HCT116 (cell line): ENCODE results near the gene TRPC6. TPM values are rescaled to one million over a fixed set of nuclear protein-coding genes. Genes with fewer than 3 reads are reported as not detected.

Source experiments
- ATAC-seq: fragments of 200-7000 bp; cut with Tn5 transposase; 2 replicates; pipeline ENCODE4 v1.9.1; 2020; ENCODE audit warnings: mild to moderate bottlenecking, moderate library complexity
- BruUV-seq: library from RNA; stranded (reverse); fragments of 400-500 nt; replicated peaks from 2 replicates; lab custom pipeline; 2021; lab: Mats Ljungman, UMichigan
- CTCF ChIA-PET: fragments of 300-600 bp; sonication (Branson Sonifier 250); formaldehyde crosslinking; loops from one replicate; lab custom pipeline; 2021; ENCODE audit warnings: antibody characterized with exemption; lab: Charles Lee
- POLR2A ChIA-PET: fragments of 300-600, 350-600 bp; sonication (Branson Sonifier 250); formaldehyde crosslinking; loops from one replicate; lab custom pipeline; 2021; ENCODE audit warnings: antibody characterized with exemption; lab: Charles Lee
- RAD21 ChIA-PET, 2 experiments: fragments of 300-600 bp; sonication (Branson Sonifier 250); formaldehyde crosslinking; loops; one replicate each; lab custom pipeline; 2023; ENCODE audit warnings: low total read pairs in 2 of 2; ENCODE audit not compliant: uncharacterized antibody in 2 of 2, unreplicated experiment in 2 of 2, low non-redundant PET in 1 of 2; lab: Charles Lee
- DNase-seq: peaks from one replicate; pipeline ENCODE4 v3.0.0-alpha.2; 2010; ENCODE audit warnings: low read depth, low spot score
- H2AFZ ChIP-seq: fragments of 200-600 bp; shearing (Covaris generic), sonication (generic); 2 replicates; pipeline ENCODE4 v1.6.1; 2017; ENCODE audit warnings: low read depth, mixed run types, mixed read lengths, antibody characterized with exemption, low read length; ENCODE audit not compliant: poor library complexity, severe bottlenecking
- H3K27ac ChIP-seq: 2 replicates; pipeline ENCODE4 v1.5.1; 2012; ENCODE audit warnings: low read depth, low read length
- H3K27me3 ChIP-seq: fragments of 200-600 bp; sonication (generic); 2 replicates; pipeline ENCODE4 v1.6.1; 2016; ENCODE audit warnings: mixed run types, low read length, mixed read lengths; ENCODE audit not compliant: insufficient read depth
- H3K36me3 ChIP-seq, 2 experiments: fragments of 200-500 bp in 1 of 2; fragments of 200-600 bp in 1 of 2; sonication (Bioruptor generic) in 1 of 2; sonication (generic) in 1 of 2; 2 replicates each; pipeline versions ENCODE4 v1.5.1 to v1.6.1; 2014 to 2016; ENCODE audit warnings: low read length in 2 of 2, inconsistent platforms in 1 of 2, mixed read lengths in 1 of 2, mixed run types in 1 of 2; ENCODE audit not compliant: insufficient read depth in 2 of 2, control insufficient read depth in 1 of 2
- H3K4me1 ChIP-seq, 2 experiments: fragments of 200-600 bp in 1 of 2; sonication (generic) in 1 of 2; 2 replicates each; pipeline versions ENCODE4 v1.5.1 to v1.6.1; 2012 to 2017; ENCODE audit warnings: low read length in 2 of 2, inconsistent platforms in 1 of 2, mild to moderate bottlenecking in 1 of 2, mixed read lengths in 1 of 2, mixed run types in 1 of 2, moderate library complexity in 1 of 2; ENCODE audit not compliant: insufficient read depth in 2 of 2, control insufficient read depth in 1 of 2
- H3K4me2 ChIP-seq: fragments of 200-600 bp; sonication (generic); 2 replicates; pipeline ENCODE4 v1.6.1; 2017; ENCODE audit warnings: mixed run types, low read length, mixed read lengths
- H3K4me3 ChIP-seq, 2 experiments: fragments of 200-600 bp in 1 of 2; sonication (generic) in 1 of 2; replicated peaks in 1 of 2; 2 replicates each; pipeline ENCODE4 v1.5.1; 2011 to 2016; ENCODE audit warnings: low read length in 2 of 2, control low read depth in 1 of 2, low read depth in 1 of 2, mild to moderate bottlenecking in 1 of 2, mixed read lengths in 1 of 2, mixed run types in 1 of 2
- H3K79me2 ChIP-seq: fragments of 200-600 bp; sonication (generic); 2 replicates; pipeline ENCODE4 v1.6.1; 2017; ENCODE audit warnings: mild to moderate bottlenecking, mixed run types, low read length, moderate library complexity, mixed read lengths; ENCODE audit not compliant: insufficient read depth
- H3K9ac ChIP-seq: fragments of 200-600 bp; sonication (generic); 2 replicates; pipeline ENCODE4 v1.6.1; 2016; ENCODE audit warnings: low read length, mixed read lengths
- H3K9me2 ChIP-seq: fragments of 200-600 bp; sonication (generic), shearing (Covaris generic); 2 replicates; pipeline ENCODE4 v1.6.1; 2017; ENCODE audit warnings: mixed run types, mild to moderate bottlenecking, moderate library complexity; ENCODE audit not compliant: insufficient read depth
- H3K9me3 ChIP-seq, 2 experiments: fragments of 200-500 bp in 1 of 2; fragments of 200-600 bp in 1 of 2; sonication (Bioruptor generic) in 1 of 2; sonication (generic) in 1 of 2; 2 replicates each; pipeline ENCODE4 v1.6.1; 2014 to 2017; ENCODE audit warnings: low read length in 2 of 2, mixed read lengths in 2 of 2, inconsistent platforms in 1 of 2, low read depth in 1 of 2, mild to moderate bottlenecking in 1 of 2, mixed run types in 1 of 2, moderate library complexity in 1 of 2; ENCODE audit not compliant: control insufficient read depth in 1 of 2, insufficient read depth in 1 of 2
- H4K20me1 ChIP-seq: fragments of 200-600 bp; sonication (generic), shearing (Covaris generic); 2 replicates; pipeline ENCODE4 v1.6.1; 2017; ENCODE audit warnings: mixed run types, mild to moderate bottlenecking, moderate library complexity; ENCODE audit not compliant: insufficient read depth
- CEBPB ChIP-seq: IDR thresholded peaks from 2 replicates; pipeline ENCODE4 v1.6.1; 2012; ENCODE audit warnings: low read depth
- EGR1 ChIP-seq: IDR thresholded peaks from 2 replicates; pipeline ENCODE4 v1.6.1; 2012; ENCODE audit warnings: low read depth
- ELF1 ChIP-seq: IDR thresholded peaks from 2 replicates; pipeline ENCODE4 v1.6.1; 2012; ENCODE audit warnings: low read depth, borderline replicate concordance
- EZH2 ChIP-seq: fragments of 200-600 bp; sonication (generic); IDR thresholded peaks from 2 replicates; pipeline ENCODE4 v1.6.1; 2017; ENCODE audit warnings: antibody characterized with exemption, mixed run types
- EZH2phosphoT487 ChIP-seq: fragments of 200-600 bp; IDR thresholded peaks from 2 replicates; pipeline ENCODE4 v1.6.1; 2018; ENCODE audit warnings: antibody characterized with exemption, borderline replicate concordance
- JUND ChIP-seq: IDR thresholded peaks from 2 replicates; pipeline ENCODE4 v1.6.1; 2012
- POLR2AphosphoS5 ChIP-seq: IDR thresholded peaks from 2 replicates; pipeline ENCODE4 v1.6.1; 2011; ENCODE audit warnings: mild to moderate bottlenecking, low read depth, low read length, moderate library complexity
- RAD21 ChIP-seq: IDR thresholded peaks from 2 replicates; pipeline ENCODE4 v1.6.1; 2012; ENCODE audit warnings: low read depth, mild to moderate bottlenecking
- SP1 ChIP-seq: IDR thresholded peaks from 2 replicates; pipeline ENCODE4 v1.6.1; 2012; ENCODE audit warnings: low read depth
- SRF ChIP-seq: IDR thresholded peaks from 2 replicates; pipeline ENCODE4 v1.6.1; 2012; ENCODE audit warnings: low read depth
- TCF7L2 ChIP-seq: IDR thresholded peaks from 2 replicates; pipeline ENCODE4 v1.7.0; 2011; ENCODE audit warnings: borderline replicate concordance, inconsistent platforms; ENCODE audit not compliant: insufficient read depth, insufficient read length; ENCODE audit errors: extremely low read depth
- intact Hi-C: fragments of 100-400 bp; cut with micrococcal nuclease; formaldehyde crosslinking; loops from 2 replicates; pipeline ENCODE4 v1.10.0; 2022
- total RNA-seq: library from RNA; stranded (reverse); gene quantifications from one replicate; pipeline ENCODE4 v1.2.1, GENCODE V29; 2021; ENCODE audit not compliant: unreplicated experiment
- TF ChIP-seq, protein P1 (sequence below): IDR thresholded peaks from 2 replicates; pipeline ENCODE4 v1.6.1; 2012
- TF ChIP-seq, protein P2 (sequence below): IDR thresholded peaks from 2 replicates; pipeline ENCODE4 v1.6.1; 2012
- TF ChIP-seq, protein P3 (sequence below): IDR thresholded peaks from 2 replicates; pipeline ENCODE4 v1.6.1; 2011; ENCODE audit warnings: mild to moderate bottlenecking, low read length, moderate library complexity; ENCODE audit not compliant: insufficient replicate concordance; ENCODE audit errors: extremely low read depth
- TF ChIP-seq, protein P4 (sequence below): IDR thresholded peaks from 2 replicates; pipeline ENCODE4 v1.6.1; 2012; ENCODE audit warnings: low read depth

Gene TRPC6
- total RNA-seq, 1 experiment from 2014 or later = not detected

DNA sequence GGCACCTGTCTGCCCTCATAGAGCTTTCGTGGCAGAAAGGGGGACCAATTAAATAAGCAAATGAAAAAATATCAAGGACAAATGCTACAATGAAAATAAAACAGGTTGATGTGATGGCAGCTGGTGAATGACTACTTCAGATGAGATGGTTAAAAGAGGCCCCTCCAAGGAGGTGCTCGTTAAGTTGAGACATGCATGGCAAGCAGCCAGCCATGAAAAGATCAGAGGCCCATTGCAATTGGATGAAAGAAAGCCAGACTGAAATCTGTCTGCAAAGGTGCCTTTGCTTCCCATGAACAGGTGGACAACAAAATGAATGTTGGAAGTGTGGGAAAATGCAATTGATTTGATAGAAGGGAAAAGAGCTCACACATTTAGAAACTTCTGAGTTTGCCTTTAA, 848 bp upstream of the TRPC6 start:
- Histone ChIP-seq H3K79me2 (no peaks in the 10 kb centered on the region), H3K9ac (no peak overlapping the region), H3K4me2 (no peak overlapping the region), H3K4me1 (no peaks in the 10 kb centered on the region), H3K36me3 (no peaks in the 10 kb centered on the region), H3K4me3 (no peak overlapping the region), H3K9me2 (no peaks in the 10 kb centered on the region), H2AFZ (no peak overlapping the region), H4K20me1 (no peaks in the 10 kb centered on the region), H3K27me3 (no peaks in the 10 kb centered on the region), H3K27ac (no peak overlapping the region)
- POLR2A ChIA-PET = no interaction called here
- ATAC-seq (no peak), DNase-seq (no peak)
- no TSS peak for BruUV-seq
- CTCF ChIA-PET = no interaction called here
- RAD21 ChIA-PET = no interaction called here
- intact Hi-C loops = no loop called here
- TF ChIP-seq RAD21 = no peak
- TF ChIP-seq JUND = no peak
- no peak for TF ChIP-seq ELF1
- TF ChIP-seq EZH2 = no peak
- TF ChIP-seq EGR1 = no peak
- TF ChIP-seq, protein P1, sequence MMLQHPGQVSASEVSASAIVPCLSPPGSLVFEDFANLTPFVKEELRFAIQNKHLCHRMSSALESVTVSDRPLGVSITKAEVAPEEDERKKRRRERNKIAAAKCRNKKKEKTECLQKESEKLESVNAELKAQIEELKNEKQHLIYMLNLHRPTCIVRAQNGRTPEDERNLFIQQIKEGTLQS = no peak
- no peak for TF ChIP-seq POLR2AphosphoS5
- TF ChIP-seq CEBPB = no peak
- TF ChIP-seq, protein P2, sequence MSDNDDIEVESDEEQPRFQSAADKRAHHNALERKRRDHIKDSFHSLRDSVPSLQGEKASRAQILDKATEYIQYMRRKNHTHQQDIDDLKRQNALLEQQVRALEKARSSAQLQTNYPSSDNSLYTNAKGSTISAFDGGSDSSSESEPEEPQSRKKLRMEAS = no peak
- no peak for TF ChIP-seq TCF7L2
- TF ChIP-seq EZH2phosphoT487 = no peak
- TF ChIP-seq, protein P3, sequence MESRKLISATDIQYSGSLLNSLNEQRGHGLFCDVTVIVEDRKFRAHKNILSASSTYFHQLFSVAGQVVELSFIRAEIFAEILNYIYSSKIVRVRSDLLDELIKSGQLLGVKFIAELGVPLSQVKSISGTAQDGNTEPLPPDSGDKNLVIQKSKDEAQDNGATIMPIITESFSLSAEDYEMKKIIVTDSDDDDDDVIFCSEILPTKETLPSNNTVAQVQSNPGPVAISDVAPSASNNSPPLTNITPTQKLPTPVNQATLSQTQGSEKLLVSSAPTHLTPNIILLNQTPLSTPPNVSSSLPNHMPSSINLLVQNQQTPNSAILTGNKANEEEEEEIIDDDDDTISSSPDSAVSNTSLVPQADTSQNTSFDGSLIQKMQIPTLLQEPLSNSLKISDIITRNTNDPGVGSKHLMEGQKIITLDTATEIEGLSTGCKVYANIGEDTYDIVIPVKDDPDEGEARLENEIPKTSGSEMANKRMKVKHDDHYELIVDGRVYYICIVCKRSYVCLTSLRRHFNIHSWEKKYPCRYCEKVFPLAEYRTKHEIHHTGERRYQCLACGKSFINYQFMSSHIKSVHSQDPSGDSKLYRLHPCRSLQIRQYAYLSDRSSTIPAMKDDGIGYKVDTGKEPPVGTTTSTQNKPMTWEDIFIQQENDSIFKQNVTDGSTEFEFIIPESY = no peak
- TF ChIP-seq SP1 = no peak
- TF ChIP-seq, protein P4, sequence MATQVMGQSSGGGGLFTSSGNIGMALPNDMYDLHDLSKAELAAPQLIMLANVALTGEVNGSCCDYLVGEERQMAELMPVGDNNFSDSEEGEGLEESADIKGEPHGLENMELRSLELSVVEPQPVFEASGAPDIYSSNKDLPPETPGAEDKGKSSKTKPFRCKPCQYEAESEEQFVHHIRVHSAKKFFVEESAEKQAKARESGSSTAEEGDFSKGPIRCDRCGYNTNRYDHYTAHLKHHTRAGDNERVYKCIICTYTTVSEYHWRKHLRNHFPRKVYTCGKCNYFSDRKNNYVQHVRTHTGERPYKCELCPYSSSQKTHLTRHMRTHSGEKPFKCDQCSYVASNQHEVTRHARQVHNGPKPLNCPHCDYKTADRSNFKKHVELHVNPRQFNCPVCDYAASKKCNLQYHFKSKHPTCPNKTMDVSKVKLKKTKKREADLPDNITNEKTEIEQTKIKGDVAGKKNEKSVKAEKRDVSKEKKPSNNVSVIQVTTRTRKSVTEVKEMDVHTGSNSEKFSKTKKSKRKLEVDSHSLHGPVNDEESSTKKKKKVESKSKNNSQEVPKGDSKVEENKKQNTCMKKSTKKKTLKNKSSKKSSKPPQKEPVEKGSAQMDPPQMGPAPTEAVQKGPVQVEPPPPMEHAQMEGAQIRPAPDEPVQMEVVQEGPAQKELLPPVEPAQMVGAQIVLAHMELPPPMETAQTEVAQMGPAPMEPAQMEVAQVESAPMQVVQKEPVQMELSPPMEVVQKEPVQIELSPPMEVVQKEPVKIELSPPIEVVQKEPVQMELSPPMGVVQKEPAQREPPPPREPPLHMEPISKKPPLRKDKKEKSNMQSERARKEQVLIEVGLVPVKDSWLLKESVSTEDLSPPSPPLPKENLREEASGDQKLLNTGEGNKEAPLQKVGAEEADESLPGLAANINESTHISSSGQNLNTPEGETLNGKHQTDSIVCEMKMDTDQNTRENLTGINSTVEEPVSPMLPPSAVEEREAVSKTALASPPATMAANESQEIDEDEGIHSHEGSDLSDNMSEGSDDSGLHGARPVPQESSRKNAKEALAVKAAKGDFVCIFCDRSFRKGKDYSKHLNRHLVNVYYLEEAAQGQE = no peak
- no peak for TF ChIP-seq SRF
- TF ChIP-seq, all 23 proteins: peak for 0
- H3K9me3 ChIP-seq = no peaks in the 10 kb centered on the region
